ENCODE results near the gene KAZN.

The KAZN gene

GRCh38 chr1:14590411-14591180, 7.9 kb upstream of the KAZN start:
- DNase-seq = peak; percentile 32

GRCh38 chr1:14591600-14591999, 6.9 kb upstream of the KAZN start:
- DNase-seq = no peak

GRCh38 chr1:14592004-14592631, 6.4 kb upstream of the KAZN start:
- DNase-seq = no peak

- no peak for DNase-seq
Observed at GRCh38 chr1:14593302-14593701, 5.2 kb upstream of the KAZN start.

- DNase-seq = no peak
Observed at GRCh38 chr1:14594045-14594444, 4.4 kb upstream of the KAZN start.

- no peak for DNase-seq
Observed at GRCh38 chr1:14596591-14596990, 1.9 kb upstream of the KAZN start.

- peak; percentile 47 for DNase-seq
Observed at GRCh38 chr1:14597343-14598006, 1.0 kb upstream of the KAZN start.

GRCh38 chr1:14598007-14598497, 433 bp upstream of the KAZN start:
- peak; percentile 5 for DNase-seq

- DNase-seq = peak; percentile 57
Observed at GRCh38 chr1:14599183-14599791, 802 bp downstream of the KAZN start.

GRCh38 chr1:14599800-14600199, 1.3 kb downstream of the KAZN start:
- DNase-seq = no peak

GRCh38 chr1:14600405-14601112, 2.1 kb downstream of the KAZN start:
- no peak for DNase-seq

GRCh38 chr1:14602136-14602535, 3.7 kb downstream of the KAZN start:
- peak; percentile 59 for DNase-seq

GRCh38 chr1:14603645-14604044, 5.2 kb downstream of the KAZN start:
- DNase-seq = no peak

GRCh38 chr1:14604414-14604813, 5.9 kb downstream of the KAZN start:
- DNase-seq = no peak

GRCh38 chr1:14605945-14606344, 7.5 kb downstream of the KAZN start:
- DNase-seq = no peak

GRCh38 chr1:14606632-14607031, 8.1 kb downstream of the KAZN start:
- peak; percentile 13 for DNase-seq

- no peak for DNase-seq
Observed at GRCh38 chr1:14607295-14607694, 8.8 kb downstream of the KAZN start.

GRCh38 chr1:14608308-14608707, 9.8 kb downstream of the KAZN start:
- DNase-seq = no peak

GRCh38 chr1:14610761-14611160, 12.3 kb downstream of the KAZN start:
- DNase-seq = no peak

GRCh38 chr1:14611792-14612191, 13.3 kb downstream of the KAZN start:
- no peak for DNase-seq

GRCh38 chr1:14612256-14612655, 13.8 kb downstream of the KAZN start:
- DNase-seq = no peak

GRCh38 chr1:14613926-14614325, 15.4 kb downstream of the KAZN start:
- DNase-seq = no peak

GRCh38 chr1:14614341-14614740, 15.9 kb downstream of the KAZN start:
- no peak for DNase-seq

All from fibroblast of skin of right quadriceps (primary cell).